NCI-H2029 (cell line): ENCODE data around the gene SLC1A2.

ENCODE experiments used
- DNase-seq: peaks from one replicate; lab custom pipeline; 2025; lab: John Stamatoyannopoulos, UW

Gene SLC1A2

DNA sequence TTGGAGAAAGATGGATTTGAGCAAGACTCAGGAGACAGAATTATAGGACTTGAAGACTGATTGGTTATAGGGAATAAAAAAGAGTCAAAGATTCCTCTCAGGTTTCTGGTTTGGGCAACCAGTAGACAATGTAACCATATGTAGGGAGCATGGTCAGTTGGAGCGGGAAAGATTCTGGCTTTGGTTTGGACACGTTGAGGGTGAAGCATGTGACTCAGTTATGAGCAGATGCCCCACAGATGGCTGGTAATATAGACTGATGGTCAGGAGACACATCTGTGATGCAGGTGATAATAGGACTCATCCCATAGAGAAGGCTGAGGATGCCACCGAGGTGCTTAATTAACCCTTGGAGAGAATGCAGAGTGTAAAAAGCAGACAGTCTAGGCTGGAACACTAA lies 148.3 kb downstream of the SLC1A2 start:
- DNase-seq: no peak

- DNase-seq: no peak
These were observed 149.0 kb downstream of the SLC1A2 start for GRCh38 chr11:35270342-35270741.

GRCh38 chr11:35267504-35267903 lies 151.9 kb downstream of the SLC1A2 start:
- no peak for DNase-seq

GRCh38 chr11:35265755-35266454 lies 153.5 kb downstream of the SLC1A2 start:
- DNase-seq: no peak

GRCh38 chr11:35262735-35263134 lies 156.6 kb downstream of the SLC1A2 start:
- no peak for DNase-seq

- no peak for DNase-seq
These were observed 157.3 kb downstream of the SLC1A2 start for GRCh38 chr11:35262056-35262455.

DNA sequence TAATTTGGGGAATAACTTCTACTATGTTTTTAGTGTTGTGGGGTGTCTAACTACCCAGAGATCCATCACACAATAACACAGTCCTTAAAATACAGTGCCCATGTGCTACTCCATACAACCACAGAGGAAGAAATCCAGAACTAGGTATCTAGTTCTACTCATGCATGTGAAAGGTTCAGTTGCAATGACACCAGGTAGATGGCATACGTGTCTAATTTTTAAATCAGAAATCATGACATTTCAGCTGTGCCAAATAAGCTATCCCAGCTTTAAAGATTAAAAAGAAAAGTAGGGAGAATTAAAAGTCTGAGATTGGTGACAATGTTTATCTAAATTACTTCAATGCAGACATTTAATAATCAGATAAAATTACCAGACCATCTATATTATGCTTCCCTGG lies 158.2 kb downstream of the SLC1A2 start:
- DNase-seq: no peak

DNA sequence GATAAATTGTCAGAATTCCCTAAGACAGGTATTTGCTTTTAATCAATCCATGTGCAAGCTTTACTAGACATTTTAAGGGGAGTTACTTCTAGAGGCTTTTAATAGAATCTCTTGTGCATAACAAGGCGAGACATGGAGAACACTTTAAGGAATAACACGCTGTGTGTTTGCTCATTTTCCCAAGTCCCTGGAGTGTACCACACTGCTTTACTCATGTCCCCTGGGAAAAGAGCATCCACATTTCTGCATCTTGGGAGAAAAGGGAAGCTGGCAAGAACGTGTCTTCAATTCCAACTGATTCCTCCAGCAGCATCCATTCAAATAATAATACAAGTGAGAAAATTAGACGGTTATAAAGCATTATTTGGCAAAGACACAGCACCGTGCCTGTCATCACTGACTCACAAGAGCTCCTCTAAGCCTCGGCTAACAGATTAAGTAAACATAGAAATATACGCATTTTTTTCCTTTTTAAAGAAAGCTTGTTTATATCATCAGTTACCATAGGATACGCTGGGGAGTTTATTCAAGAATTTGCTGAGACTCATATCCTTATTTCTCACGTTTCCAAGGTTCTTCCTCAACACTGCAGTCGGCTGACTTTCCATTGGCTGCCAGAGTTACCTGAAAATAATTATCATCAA lies 158.9 kb downstream of the SLC1A2 start:
- DNase-seq: peak; percentile 5

DNA sequence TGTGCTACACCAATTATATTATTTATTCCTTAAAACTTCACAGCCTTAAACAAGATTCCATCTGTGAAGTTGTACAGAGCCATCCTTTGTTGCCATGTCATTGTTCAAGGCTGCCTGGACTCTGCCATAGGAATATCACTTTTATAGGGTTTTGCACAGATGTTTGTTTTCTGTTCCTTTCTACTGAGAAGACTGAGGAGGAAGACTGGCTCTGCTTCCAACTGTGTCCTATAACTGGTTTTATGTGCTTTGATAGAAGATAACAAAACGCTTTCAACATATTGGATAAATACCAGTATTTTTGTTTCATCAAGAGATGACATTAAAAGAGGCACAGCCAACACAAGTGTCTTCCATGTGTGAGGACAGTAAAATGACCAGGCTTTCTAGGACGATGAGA lies 159.8 kb downstream of the SLC1A2 start:
- no peak for DNase-seq

DNA sequence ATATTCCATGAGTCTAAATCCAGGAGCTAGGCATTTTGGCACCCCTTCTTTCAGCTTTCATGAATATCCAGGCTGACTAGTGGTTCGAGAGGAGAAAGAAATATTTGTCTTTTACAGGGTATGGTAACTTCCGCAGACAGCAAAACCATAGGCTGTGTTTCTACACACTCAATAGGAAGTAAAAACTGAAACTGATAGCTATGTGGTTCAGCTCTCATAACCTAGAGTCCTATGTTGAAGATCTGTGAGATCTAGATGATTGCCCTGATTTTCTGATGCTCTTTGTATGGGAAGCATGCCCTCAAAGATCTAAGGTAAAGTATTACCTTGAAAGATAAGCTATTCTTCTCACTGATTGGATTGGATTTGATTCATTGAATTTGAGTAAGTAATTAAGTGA lies 162.1 kb downstream of the SLC1A2 start:
- no peak for DNase-seq

DNA sequence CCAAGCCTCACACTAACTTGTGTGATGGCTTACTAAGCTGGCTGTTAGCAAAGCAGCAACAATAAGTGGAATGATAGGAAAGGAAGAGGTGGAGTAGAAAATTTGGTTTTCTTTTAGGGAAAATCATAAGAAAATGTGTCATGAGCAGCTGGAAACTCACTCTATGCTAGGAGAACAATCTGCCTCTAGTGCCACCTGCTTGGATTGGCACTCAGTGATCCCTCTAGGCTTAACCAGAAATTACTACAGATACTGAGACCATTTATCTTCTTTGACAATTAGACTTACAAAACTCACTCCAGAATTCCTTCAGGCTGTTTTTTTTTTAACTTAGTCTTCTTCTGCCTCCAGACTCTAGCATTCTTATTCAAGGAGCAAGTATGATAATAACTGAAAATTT lies 163.1 kb downstream of the SLC1A2 start:
- DNase-seq: no peak

DNA sequence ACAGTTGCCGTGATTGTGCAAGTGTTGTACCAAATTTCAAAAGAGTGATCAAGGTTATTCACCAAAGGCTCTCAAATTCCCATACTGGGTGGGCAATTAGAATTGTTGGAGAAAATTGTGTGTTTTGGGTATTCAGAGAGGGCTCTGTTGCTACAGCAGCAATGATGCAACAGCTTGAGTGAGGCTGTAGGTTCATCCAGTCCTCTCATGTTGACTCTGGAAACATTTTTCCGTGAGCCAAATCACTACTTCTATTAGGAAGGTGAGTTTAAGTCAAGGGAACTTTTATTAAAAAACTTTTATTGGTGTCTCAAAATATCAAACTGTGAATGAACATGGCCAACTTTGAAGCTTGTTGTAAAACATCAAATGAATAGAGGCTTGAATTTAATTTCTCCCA lies 163.8 kb downstream of the SLC1A2 start:
- no peak for DNase-seq

GRCh38 chr11:35253237-35253636 lies 166.1 kb downstream of the SLC1A2 start:
- no peak for DNase-seq

GRCh38 chr11:35250621-35251020 lies 168.7 kb downstream of the SLC1A2 start:
- no peak for DNase-seq

GRCh38 chr11:35250192-35250591 lies 169.2 kb downstream of the SLC1A2 start:
- no peak for DNase-seq

DNA sequence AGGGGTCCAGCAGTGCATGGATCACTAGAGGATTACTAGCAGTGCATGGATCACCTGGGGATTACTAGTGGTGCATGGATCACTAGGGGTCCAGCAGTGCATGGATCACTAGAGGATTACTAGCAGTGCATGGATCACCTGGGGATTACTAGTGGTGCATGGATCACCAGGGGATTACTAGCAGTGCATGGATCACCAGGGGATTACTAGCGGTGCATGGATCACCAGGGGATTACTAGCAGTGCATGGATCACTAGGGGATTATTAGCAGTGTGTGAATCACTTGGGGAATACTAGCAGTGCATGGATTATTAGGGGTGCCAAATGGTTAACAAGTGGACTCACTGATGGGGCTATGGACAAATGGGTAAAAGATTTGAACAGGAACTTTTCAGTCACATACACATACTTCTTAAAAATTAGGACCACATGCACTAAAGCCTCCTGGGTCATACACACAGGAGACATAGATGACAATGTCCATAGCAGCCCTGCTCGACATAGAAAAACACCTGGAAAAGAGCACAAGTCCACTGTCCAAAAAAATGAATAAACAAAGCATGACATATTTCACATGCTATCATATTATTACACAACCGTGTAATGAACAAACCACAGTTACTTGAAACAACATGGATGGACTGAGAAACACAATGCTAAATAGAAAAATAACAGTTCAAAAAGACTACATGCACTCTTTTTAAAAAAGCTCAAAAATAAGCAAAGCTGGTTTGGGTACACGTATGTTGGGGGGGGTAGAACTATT lies 170.6 kb downstream of the SLC1A2 start:
- DNase-seq: no peak

DNA sequence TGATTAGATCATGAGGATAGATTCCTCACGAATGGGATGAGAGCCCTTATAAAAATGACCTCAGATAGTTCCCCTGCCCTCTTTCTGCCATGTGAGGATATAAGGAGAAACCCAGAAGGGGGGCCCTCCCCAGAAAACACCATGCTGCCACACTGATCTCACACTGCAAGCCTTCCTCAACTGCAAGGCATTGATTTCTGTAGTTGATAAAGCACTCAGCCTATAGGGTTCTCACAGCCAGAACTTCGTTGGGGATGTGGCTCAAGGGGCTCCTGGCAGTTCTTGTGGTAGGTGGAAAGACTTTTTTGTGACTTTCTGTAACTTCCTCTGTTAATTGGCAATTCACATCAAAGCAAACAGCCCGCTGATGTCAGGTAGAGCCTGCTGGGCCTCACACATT lies 171.5 kb downstream of the SLC1A2 start:
- no peak for DNase-seq

GRCh38 chr11:35247428-35247827 lies 171.9 kb downstream of the SLC1A2 start:
- no peak for DNase-seq

- DNase-seq: no peak
These were observed 172.6 kb downstream of the SLC1A2 start for GRCh38 chr11:35246745-35247144.

DNA sequence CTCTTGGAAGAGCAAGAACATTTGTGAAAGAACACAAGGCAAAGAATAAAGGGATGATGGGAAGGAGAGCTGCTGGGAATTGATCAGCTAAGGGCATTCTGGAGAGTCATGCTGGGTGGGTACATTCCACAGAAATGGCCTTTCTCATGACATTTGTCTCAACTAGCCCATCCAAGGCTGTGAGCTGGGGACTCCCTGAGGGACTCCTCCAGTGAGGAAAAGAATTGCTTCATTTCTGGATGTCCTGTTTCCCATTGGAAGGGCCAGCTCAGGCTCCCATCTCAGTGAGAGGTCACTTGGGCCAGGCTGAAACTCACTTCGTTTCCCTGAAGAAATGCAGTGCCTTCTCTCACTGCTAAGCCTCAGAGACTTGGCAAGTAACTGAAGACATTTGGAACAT lies 173.6 kb downstream of the SLC1A2 start:
- no peak for DNase-seq

- DNase-seq: no peak
These were observed 174.3 kb downstream of the SLC1A2 start for GRCh38 chr11:35245056-35245455.

DNA sequence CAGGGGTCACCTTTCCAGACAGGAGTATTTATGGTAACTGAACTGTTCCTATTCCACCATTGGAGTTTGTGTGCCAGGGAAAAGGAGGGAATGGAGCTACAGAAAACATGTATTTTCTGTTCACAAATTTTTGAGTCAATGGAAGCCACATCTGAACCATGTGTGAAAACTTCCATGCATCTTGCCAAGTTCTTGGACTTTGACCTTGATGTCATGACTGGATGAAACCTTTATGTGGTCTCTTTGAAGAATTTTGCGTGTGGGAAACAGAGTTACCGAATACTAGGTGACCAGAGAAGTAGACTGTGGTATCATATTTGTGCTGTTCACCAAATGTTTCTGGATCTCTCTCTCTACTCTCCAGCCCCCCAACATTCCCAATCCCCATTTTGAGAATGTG lies 175.6 kb downstream of the SLC1A2 start:
- DNase-seq: no peak
